Testis (tissue), 2 donors: ENCODE results near the gene SFXN2.

ENCODE experiments used
- CTCF ChIP-seq, 3 experiments: fragments of 450-650 bp in 2 of 3; fragments of 200-600 bp in 1 of 3; sonication (generic) in 1 of 3; IDR thresholded peaks; one replicate each; pipeline ENCODE4 v1.5.1; 2016 to 2019; ENCODE audit warnings: antibody characterized with exemption in 3 of 3, mild to moderate bottlenecking in 2 of 3, moderate library complexity in 1 of 3
- POLR2A ChIP-seq: fragments of 450-650 bp; IDR thresholded peaks from one replicate; pipeline ENCODE4 v1.6.1; 2017; ENCODE audit warnings: antibody characterized with exemption, mild to moderate bottlenecking, moderate library complexity

- TF ChIP-seq CTCF (IDR thresholded peaks at IDR 0.05) = no peak
- no peak for TF ChIP-seq POLR2A
Observed at GRCh38 chr10:102765336-102765735, 50.9 kb downstream of the SFXN2 start.
